ENCODE results near the gene ACADVL.

GRCh38 chr17:7241783-7242716 lies 22.3 kb downstream of the ACADVL start, which contains the start of gene GABARAP:
- no peak for TF ChIP-seq CTCF (IDR thresholded peaks at IDR 0.05)
- TF ChIP-seq POLR2A (IDR thresholded peaks at IDR 0.05), result peak in 1 of 2 donors; percentile 74
- TF ChIP-seq EP300 (IDR thresholded peaks at IDR 0.05), result no peak
